ENCODE measurements around the gene SCAMP4.

GRCh38 chr19:1913781-1914577, 8.8 kb downstream of the SCAMP4 start:
- TF ChIP-seq CTCF (conservative IDR thresholded peaks at IDR 0.05; ENCODE audit: low read length) (no peak), EZH2phosphoT487 (IDR thresholded peaks at IDR 0.05; ENCODE audit: borderline replicate concordance, low read depth, low read length) (no peak)

All from OCI-LY7 (cell line).